ENCODE measurements around the gene NEAT1. TPM values are rescaled to one million over a fixed set of nuclear protein-coding genes. Genes with fewer than 3 reads are reported as not detected.

NEAT1 gene
- total and polyA plus RNA-seq, 9 of the 15 experiments (the other 6 are each of a cell fraction or from before 2014, with no cell fraction given), result 20.1 to 389 (median 62.8) TPM

- TF ChIP-seq FOXP4 (CRISPR knock-in tag; IDR thresholded peaks at IDR 0.05; ENCODE audit: borderline replicate concordance), result no peak
- no peak for TF ChIP-seq ZNF23 (CRISPR knock-in tag; IDR thresholded peaks at IDR 0.05)
- no peak for TF ChIP-seq AFF1 (IDR thresholded peaks at IDR 0.05; ENCODE audit: low read depth in 1 of 2, partially characterized antibody in 2 of 2)
- no peak for TF ChIP-seq NR2C2 (CRISPR knock-in tag; IDR thresholded peaks at IDR 0.05)
- no peak for TF ChIP-seq NR2C2 (tag; IDR thresholded peaks at IDR 0.05)
- TF ChIP-seq TRIM25 (IDR thresholded peaks at IDR 0.05; ENCODE audit: borderline replicate concordance), result no peak
- no peak for TF ChIP-seq TCF7 (IDR thresholded peaks at IDR 0.05; ENCODE audit: borderline replicate concordance)
- TF ChIP-seq SIN3A (IDR thresholded peaks at IDR 0.05; ENCODE audit: borderline replicate concordance in 2 of 2, control insufficient read depth in 1 of 2, low read depth in 2 of 2, low read length in 2 of 2), result no peak
- TF ChIP-seq ZNF407 (IDR thresholded peaks at IDR 0.05; ENCODE audit: low read depth), result no peak
These were observed 48.9 kb downstream of the NEAT1 start (continued) for GRCh38 chr11:65471447-65471891.

All from K562 (cell line).